ENCODE data around the gene ARHGAP24. TPM values are rescaled to one million over a fixed set of nuclear protein-coding genes. Genes with fewer than 3 reads are reported as not detected.
A peak's percentile ranks its signal among the peaks of the same experiment; 100 is the strongest.
"Not testable (repeated sequence)": the region's sequence is repeated elsewhere in the genome, so short reads cannot be mapped to it uniquely, and the experiment has no call there.

The ARHGAP24 gene
- total and polyA plus RNA-seq, 2 donors (not counting 1 experiment from before 2014, with no cell fraction given): 48.4 to 141 TPM

GRCh38 chr4:85499573-85499972 lies 24.6 kb downstream of the ARHGAP24 start:
- Histone ChIP-seq H3K79me2 (ENCODE audit: control insufficient read depth, insufficient read depth, low read length) (peaks cover 75% of the 10 kb centered on the region), H3K9ac (ENCODE audit: low read length) (peak overlapping the region; percentile 14), H3K36me3 (replicated peaks in 1 of 2; ENCODE audit: control extremely low read depth in 1 of 2, control insufficient read depth in 1 of 2, extremely low read depth in 1 of 2, insufficient read depth in 2 of 2, low read length in 1 of 2) (no peaks in the 10 kb centered on the region), H3K9me3 (ENCODE audit: control extremely low read depth in 1 of 3, control insufficient read depth in 2 of 3, insufficient read depth in 1 of 3, low read length in 2 of 3) (peaks cover 0 to 5% (median 0%) of the 10 kb centered on the region in 3 donors), H4K20me1 (ENCODE audit: control insufficient read depth, insufficient read depth, low read length, poor library complexity, severe bottlenecking) (peaks cover 4% of the 10 kb centered on the region), H3K27ac (ENCODE audit: low read length in 2 of 2) (peak overlapping the region; percentile 15 to 91), H3K4me3 (ENCODE audit: control extremely low read depth in 1 of 5, extremely low read depth in 1 of 5, insufficient read depth in 1 of 5, low read depth in 2 of 5, low read length in 4 of 5) (peak overlapping the region in 1 of 5 experiments; percentile 24), H3K4me2 (replicated peaks; ENCODE audit: low read depth, low read length, poor library complexity, severe bottlenecking) (peak overlapping the region; percentile 50), H2AFZ (ENCODE audit: insufficient read depth, low read depth, low read length, poor library complexity, severe bottlenecking) (no peak overlapping the region), H3K27me3 (replicated peaks in 1 of 4; ENCODE audit: control extremely low read depth in 1 of 4, control insufficient read depth in 3 of 4, insufficient read depth in 4 of 4, low read length in 3 of 4) (no peaks in the 10 kb centered on the region), H3K4me1 (ENCODE audit: control insufficient read depth in 2 of 2, insufficient read depth in 2 of 2, low read length in 2 of 2) (peaks cover 36 to 45% of the 10 kb centered on the region in 2 donors)
- ChIA-PET POLR2A (interaction anchor here (0.6 kb wide), 2 partner anchors 236 to 1512 kb away, joined by 3 to 11 read pairs; no protein-coding TSS in a partner anchor), CTCF (interaction anchor here (1.3 kb wide), 1 partner anchor 11 kb away, joined by 4 read pairs; no protein-coding TSS in a partner anchor)
- no peak for TF ChIP-seq CTCF (IDR thresholded peaks at IDR 0.05)
- TF ChIP-seq EZH2 (IDR thresholded peaks at IDR 0.05; ENCODE audit: borderline replicate concordance, insufficient read depth, low read depth, low read length, poor library complexity, severe bottlenecking): no peak
- ATAC-seq (ENCODE audit: low read depth) (no peak), DNase-seq (no peak)
- no CpG with 5 or more reads among the region's 3 CpGs for WGBS (ENCODE audit: insufficient coverage)
- Mint-ChIP-seq H3K4me3 (no peak overlapping the region), H3K4me1 (peaks cover 71% of the 10 kb centered on the region), H3K27me3 (no peaks in the 10 kb centered on the region), H3K9me3 (ENCODE audit: insufficient read depth) (peaks cover 2% of the 10 kb centered on the region), H3K27ac (peak overlapping the region; percentile 33)
- intact Hi-C loops (cut with micrococcal nuclease): loop anchor here (2.0 to 5.0 kb wide), 2 partner anchors 15 to 33 kb away; no protein-coding TSS in a partner anchor

- Histone ChIP-seq H3K9ac (ENCODE audit: low read length) (no peak overlapping the region), H3K27ac (ENCODE audit: low read length in 2 of 2) (no peak overlapping the region), H3K27me3 (replicated peaks in 1 of 4; ENCODE audit: control extremely low read depth in 1 of 4, control insufficient read depth in 3 of 4, insufficient read depth in 4 of 4, low read length in 3 of 4) (no peaks in the 10 kb centered on the region), H3K4me1 (ENCODE audit: control insufficient read depth in 2 of 2, insufficient read depth in 2 of 2, low read length in 2 of 2) (peaks cover 36 to 45% of the 10 kb centered on the region in 2 donors), H3K4me3 (ENCODE audit: control extremely low read depth in 1 of 5, extremely low read depth in 1 of 5, insufficient read depth in 1 of 5, low read depth in 2 of 5, low read length in 4 of 5) (no peak overlapping the region), H3K36me3 (replicated peaks in 1 of 2; ENCODE audit: control extremely low read depth in 1 of 2, control insufficient read depth in 1 of 2, extremely low read depth in 1 of 2, insufficient read depth in 2 of 2, low read length in 1 of 2) (no peaks in the 10 kb centered on the region), H3K9me3 (ENCODE audit: control extremely low read depth in 1 of 3, control insufficient read depth in 2 of 3, insufficient read depth in 1 of 3, low read length in 2 of 3) (no peaks in the 10 kb centered on the region), H3K79me2 (ENCODE audit: control insufficient read depth, insufficient read depth, low read length) (peaks cover 72% of the 10 kb centered on the region), H3K4me2 (replicated peaks; ENCODE audit: low read depth, low read length, poor library complexity, severe bottlenecking) (no peak overlapping the region), H2AFZ (ENCODE audit: insufficient read depth, low read depth, low read length, poor library complexity, severe bottlenecking) (no peak overlapping the region), H4K20me1 (ENCODE audit: control insufficient read depth, insufficient read depth, low read length, poor library complexity, severe bottlenecking) (peaks cover 4% of the 10 kb centered on the region)
- no peak for DNase-seq
- TF ChIP-seq CTCF (IDR thresholded peaks at IDR 0.05): no peak
- TF ChIP-seq EZH2 (IDR thresholded peaks at IDR 0.05; ENCODE audit: borderline replicate concordance, insufficient read depth, low read depth, low read length, poor library complexity, severe bottlenecking): no peak
- no peak for ATAC-seq (ENCODE audit: low read depth)
- no CpG with 5 or more reads among the region's 3 CpGs for WGBS (ENCODE audit: insufficient coverage)
- peaks cover 72% of the 10 kb centered on the region for H3K4me1 Mint-ChIP-seq
- CTCF ChIA-PET: interaction anchor here (1.3 kb wide), 1 partner anchor 12 kb away, joined by 4 read pairs; no protein-coding TSS in a partner anchor
- H3K9me3 Mint-ChIP-seq (ENCODE audit: insufficient read depth): no peaks in the 10 kb centered on the region
- H3K4me3 Mint-ChIP-seq: no peak overlapping the region
- POLR2A ChIA-PET: interaction anchor here (0.6 kb wide), 1 partner anchor 235 kb away, joined by 3 read pairs; no protein-coding TSS in a partner anchor
- intact Hi-C loops (cut with micrococcal nuclease): no loop called here
- H3K27me3 Mint-ChIP-seq: no peaks in the 10 kb centered on the region
- no peak overlapping the region for H3K27ac Mint-ChIP-seq
These were observed 25.3 kb downstream of the ARHGAP24 start for GRCh38 chr4:85500110-85500867.

- H3K4me1 ChIP-seq (ENCODE audit: control insufficient read depth in 2 of 2, insufficient read depth in 2 of 2, low read length in 2 of 2): peaks cover 28 to 38% of the 10 kb centered on the region in 2 donors
- H2AFZ ChIP-seq (ENCODE audit: insufficient read depth, low read depth, low read length, poor library complexity, severe bottlenecking); H3K36me3 ChIP-seq (replicated peaks in 1 of 2; ENCODE audit: control extremely low read depth in 1 of 2, control insufficient read depth in 1 of 2, extremely low read depth in 1 of 2, insufficient read depth in 2 of 2, low read length in 1 of 2); H3K27me3 ChIP-seq (replicated peaks in 1 of 4; ENCODE audit: control extremely low read depth in 1 of 4, control insufficient read depth in 3 of 4, insufficient read depth in 4 of 4, low read length in 3 of 4); DNase-seq; H3K4me3 ChIP-seq (ENCODE audit: control extremely low read depth in 1 of 5, extremely low read depth in 1 of 5, insufficient read depth in 1 of 5, low read depth in 2 of 5, low read length in 4 of 5); CTCF ChIA-PET; H3K27ac ChIP-seq (ENCODE audit: low read length in 2 of 2); ATAC-seq (ENCODE audit: low read depth); H3K4me2 ChIP-seq (replicated peaks; ENCODE audit: low read depth, low read length, poor library complexity, severe bottlenecking); H3K9me3 Mint-ChIP-seq (ENCODE audit: insufficient read depth); H3K9ac ChIP-seq (ENCODE audit: low read length); H3K27ac Mint-ChIP-seq; H3K27me3 Mint-ChIP-seq; intact Hi-C loops (cut with micrococcal nuclease); H4K20me1 ChIP-seq (ENCODE audit: control insufficient read depth, insufficient read depth, low read length, poor library complexity, severe bottlenecking); POLR2A ChIA-PET; H3K9me3 ChIP-seq (ENCODE audit: control extremely low read depth in 1 of 3, control insufficient read depth in 2 of 3, insufficient read depth in 1 of 3, low read length in 2 of 3): not testable (repeated sequence)
- peak overlapping the region; percentile 6 for H3K4me3 Mint-ChIP-seq
- H3K79me2 ChIP-seq (ENCODE audit: control insufficient read depth, insufficient read depth, low read length): peaks cover 80% of the 10 kb centered on the region
- H3K4me1 Mint-ChIP-seq: peaks cover 73% of the 10 kb centered on the region
These were observed 26.2 kb downstream of the ARHGAP24 start for GRCh38 chr4:85501145-85501544.
